ENCODE data around the gene TPP2.

GRCh38 chr13:102654756-102655155, 58.0 kb downstream of the TPP2 start:
- TF ChIP-seq, protein P1, sequence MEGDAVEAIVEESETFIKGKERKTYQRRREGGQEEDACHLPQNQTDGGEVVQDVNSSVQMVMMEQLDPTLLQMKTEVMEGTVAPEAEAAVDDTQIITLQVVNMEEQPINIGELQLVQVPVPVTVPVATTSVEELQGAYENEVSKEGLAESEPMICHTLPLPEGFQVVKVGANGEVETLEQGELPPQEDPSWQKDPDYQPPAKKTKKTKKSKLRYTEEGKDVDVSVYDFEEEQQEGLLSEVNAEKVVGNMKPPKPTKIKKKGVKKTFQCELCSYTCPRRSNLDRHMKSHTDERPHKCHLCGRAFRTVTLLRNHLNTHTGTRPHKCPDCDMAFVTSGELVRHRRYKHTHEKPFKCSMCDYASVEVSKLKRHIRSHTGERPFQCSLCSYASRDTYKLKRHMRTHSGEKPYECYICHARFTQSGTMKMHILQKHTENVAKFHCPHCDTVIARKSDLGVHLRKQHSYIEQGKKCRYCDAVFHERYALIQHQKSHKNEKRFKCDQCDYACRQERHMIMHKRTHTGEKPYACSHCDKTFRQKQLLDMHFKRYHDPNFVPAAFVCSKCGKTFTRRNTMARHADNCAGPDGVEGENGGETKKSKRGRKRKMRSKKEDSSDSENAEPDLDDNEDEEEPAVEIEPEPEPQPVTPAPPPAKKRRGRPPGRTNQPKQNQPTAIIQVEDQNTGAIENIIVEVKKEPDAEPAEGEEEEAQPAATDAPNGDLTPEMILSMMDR (IDR thresholded peaks at IDR 0.05): no peak
- TF ChIP-seq POLR2A (IDR thresholded peaks at IDR 0.05) (no peak), POLR2AphosphoS5 (IDR thresholded peaks at IDR 0.05) (no peak)

All from prostate gland (tissue), 2 donors.